ENCODE measurements around the gene TRIM46. TPM values are rescaled to one million over a fixed set of nuclear protein-coding genes. Genes with fewer than 3 reads are reported as not detected.

The TRIM46 gene
- total RNA-seq, 1 experiment from 2014 or later = 18.4 TPM

DNA sequence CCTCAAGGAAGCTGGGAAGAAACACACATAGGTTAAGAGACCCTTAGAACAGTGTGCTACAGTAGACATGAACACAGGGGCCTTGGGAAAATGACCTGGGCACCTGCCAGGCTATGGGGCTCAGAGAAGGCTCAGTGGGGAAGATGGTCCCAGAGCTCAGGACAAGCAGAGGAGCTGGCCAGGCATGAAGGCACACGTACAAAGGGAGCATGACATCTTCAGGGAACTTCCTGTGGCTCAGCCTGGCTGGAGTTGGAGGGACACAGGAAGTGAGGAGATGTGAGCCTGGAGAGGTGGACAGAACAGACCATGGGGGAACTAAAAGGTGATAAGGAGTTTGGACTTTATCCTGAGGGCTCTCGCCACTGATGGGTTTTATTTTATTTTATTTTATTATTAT, 41.8 kb upstream of the TRIM46 start:
- H3K27ac ChIP-seq (ENCODE audit: insufficient read length, low read depth, low read length) = no peak overlapping the region
- H3K23me2 ChIP-seq (ENCODE audit: insufficient read length, low read depth, low read length, poor library complexity, severe bottlenecking) = peaks cover 34% of the 10 kb centered on the region
- Mint-ChIP-seq H3K27me3 (ENCODE audit: low read depth) (peaks cover 52% of the 10 kb centered on the region), H3K9me3 (no peaks in the 10 kb centered on the region; a peak in 1 of 5 replicates), H3K27ac (no peak overlapping the region), H3K4me3 (no peak overlapping the region), H3K36me3 (ENCODE audit: insufficient read depth in 1 of 3, low read depth in 3 of 3) (peaks cover 2 to 12% (median 6%) of the 10 kb centered on the region in 3 experiments; a peak in 6 of 7 replicates), H3K4me1 (peaks cover 46 to 49% of the 10 kb centered on the region in 2 experiments)
- no peak overlapping the region for H2BK20ac ChIP-seq (ENCODE audit: low read depth, low read length, poor library complexity, severe bottlenecking)
- no peak overlapping the region for H4K91ac ChIP-seq (ENCODE audit: insufficient read length, low read depth, low read length)
- no peak overlapping the region for H3K23ac ChIP-seq (ENCODE audit: insufficient read length, low read depth, low read length)
- no peak overlapping the region for H2BK15ac ChIP-seq (ENCODE audit: low read depth, low read length)
- H4K20me1 ChIP-seq (ENCODE audit: control insufficient read depth, insufficient read depth, insufficient read length) = peaks cover under 1% of the 10 kb centered on the region
- no peak for DNase-seq
- H4K5ac ChIP-seq (ENCODE audit: insufficient read length, low read depth, low read length) = no peak overlapping the region
- no peak overlapping the region for H3K18ac ChIP-seq (ENCODE audit: insufficient read length, low read depth, low read length)
- H3K9me3 ChIP-seq (ENCODE audit: control insufficient read depth, low read depth, low read length) = no peaks in the 10 kb centered on the region
- H3K4me2 ChIP-seq (ENCODE audit: insufficient read depth, insufficient read length, low read length) = no peak overlapping the region
- H2BK5ac ChIP-seq (ENCODE audit: insufficient read length, low read length) = no peak overlapping the region
- TF ChIP-seq, protein P1, sequence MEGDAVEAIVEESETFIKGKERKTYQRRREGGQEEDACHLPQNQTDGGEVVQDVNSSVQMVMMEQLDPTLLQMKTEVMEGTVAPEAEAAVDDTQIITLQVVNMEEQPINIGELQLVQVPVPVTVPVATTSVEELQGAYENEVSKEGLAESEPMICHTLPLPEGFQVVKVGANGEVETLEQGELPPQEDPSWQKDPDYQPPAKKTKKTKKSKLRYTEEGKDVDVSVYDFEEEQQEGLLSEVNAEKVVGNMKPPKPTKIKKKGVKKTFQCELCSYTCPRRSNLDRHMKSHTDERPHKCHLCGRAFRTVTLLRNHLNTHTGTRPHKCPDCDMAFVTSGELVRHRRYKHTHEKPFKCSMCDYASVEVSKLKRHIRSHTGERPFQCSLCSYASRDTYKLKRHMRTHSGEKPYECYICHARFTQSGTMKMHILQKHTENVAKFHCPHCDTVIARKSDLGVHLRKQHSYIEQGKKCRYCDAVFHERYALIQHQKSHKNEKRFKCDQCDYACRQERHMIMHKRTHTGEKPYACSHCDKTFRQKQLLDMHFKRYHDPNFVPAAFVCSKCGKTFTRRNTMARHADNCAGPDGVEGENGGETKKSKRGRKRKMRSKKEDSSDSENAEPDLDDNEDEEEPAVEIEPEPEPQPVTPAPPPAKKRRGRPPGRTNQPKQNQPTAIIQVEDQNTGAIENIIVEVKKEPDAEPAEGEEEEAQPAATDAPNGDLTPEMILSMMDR (conservative IDR thresholded peaks at IDR 0.05) = no peak
- H2AK5ac ChIP-seq (ENCODE audit: insufficient read length, low read length) = no peak overlapping the region
- no peaks in the 10 kb centered on the region for H3K79me2 ChIP-seq (ENCODE audit: insufficient read depth, low read length)
- H3K56ac ChIP-seq (ENCODE audit: insufficient read length, low read depth, low read length) = no peak overlapping the region
- H3K4me1 ChIP-seq (ENCODE audit: insufficient read depth, low read length) = no peaks in the 10 kb centered on the region; the same call in 1 of the 2 replicates
- H3K27me3 ChIP-seq (ENCODE audit: insufficient read depth, low read length) = peaks cover 13% of the 10 kb centered on the region; the same call in 1 of the 2 replicates
- H3K79me1 ChIP-seq (ENCODE audit: insufficient read depth, low read depth, low read length, poor library complexity, severe bottlenecking) = no peaks in the 10 kb centered on the region
- no peak overlapping the region for H2AFZ ChIP-seq (ENCODE audit: low read length)
- H3K4ac ChIP-seq (ENCODE audit: low read depth, low read length) = no peak overlapping the region
- no CpG with 5 or more reads among the region's 2 CpGs for WGBS (ENCODE audit: extremely low coverage, insufficient read length, low lambda C conversion rate)
- H4K8ac ChIP-seq (replicated peaks; ENCODE audit: insufficient read length, low read depth, low read length) = no peak overlapping the region
- H3K14ac ChIP-seq (ENCODE audit: insufficient read depth, low read length) = no peak overlapping the region
- no peak overlapping the region for H3T11ph ChIP-seq (ENCODE audit: low read length)
- no peak overlapping the region for H2BK120ac ChIP-seq (ENCODE audit: low read depth, low read length, poor library complexity, severe bottlenecking)
- H3K9ac ChIP-seq (ENCODE audit: extremely low read depth, insufficient read length, low read length) = no peak overlapping the region
- no peak overlapping the region for H2BK12ac ChIP-seq (ENCODE audit: insufficient read length, low read depth, low read length)

Measured in H9 (cell line).